ENCODE results near the gene SPAG8.

The SPAG8 gene

GRCh38 chr9:35839926-35840325 lies 27.9 kb upstream of the SPAG8 start:
- no peak for DNase-seq (ENCODE audit: low spot score)

- DNase-seq (ENCODE audit: low spot score): no peak
These were observed 24.5 kb upstream of the SPAG8 start for GRCh38 chr9:35836595-35836994.

- DNase-seq (ENCODE audit: low spot score): no peak
These were observed 23.7 kb upstream of the SPAG8 start for GRCh38 chr9:35835766-35836165.

- peak; percentile 36 for DNase-seq (ENCODE audit: low spot score)
These were observed 23.2 kb upstream of the SPAG8 start for GRCh38 chr9:35835216-35835632.

- no peak for DNase-seq (ENCODE audit: low spot score)
These were observed 22.5 kb upstream of the SPAG8 start for GRCh38 chr9:35834260-35835215.

GRCh38 chr9:35832814-35833213 lies 20.8 kb upstream of the SPAG8 start:
- no peak for DNase-seq (ENCODE audit: low spot score)

GRCh38 chr9:35831040-35831439 lies 19.0 kb upstream of the SPAG8 start:
- DNase-seq (ENCODE audit: low spot score): no peak

- DNase-seq (ENCODE audit: low spot score): no peak
These were observed 17.7 kb upstream of the SPAG8 start for GRCh38 chr9:35829764-35830096.

- DNase-seq (ENCODE audit: low spot score): peak; percentile 94
These were observed 17.2 kb upstream of the SPAG8 start, which contains the start of gene TMEM8B for GRCh38 chr9:35829084-35829763. Gene TMEM8B, plus strand, starts transcription at chr9:35829228. Its CDS starts 220 bp downstream, at chr9:35829448.

GRCh38 chr9:35828716-35829083 lies 16.6 kb upstream of the SPAG8 start, which contains the start of gene FAM221B:
Gene FAM221B, minus strand, starts transcription at chr9:35828732. Its CDS starts 2,571 bp downstream, at chr9:35826161.
- no peak for DNase-seq (ENCODE audit: low spot score)

GRCh38 chr9:35827486-35827885 lies 15.4 kb upstream of the SPAG8 start:
- DNase-seq (ENCODE audit: low spot score): no peak

GRCh38 chr9:35826071-35826701 lies 14.1 kb upstream of the SPAG8 start:
- DNase-seq (ENCODE audit: low spot score): peak; percentile 76

GRCh38 chr9:35822926-35823325 lies 10.9 kb upstream of the SPAG8 start:
- no peak for DNase-seq (ENCODE audit: low spot score)

- DNase-seq (ENCODE audit: low spot score): no peak
These were observed 8.0 kb upstream of the SPAG8 start for GRCh38 chr9:35820076-35820475.

- no peak for DNase-seq (ENCODE audit: low spot score)
These were observed 6.3 kb upstream of the SPAG8 start for GRCh38 chr9:35818341-35818740.

- DNase-seq (ENCODE audit: low spot score): no peak
These were observed 4.6 kb upstream of the SPAG8 start for GRCh38 chr9:35816708-35817107.

- peak; percentile 97 for DNase-seq (ENCODE audit: low spot score)
These were observed 2.9 kb upstream of the SPAG8 start, which contains the start of gene HINT2 for GRCh38 chr9:35814841-35815543. Gene HINT2, minus strand, starts transcription at chr9:35815042. Its CDS starts 63 bp downstream, at chr9:35814979.

- peak; percentile 51 for DNase-seq (ENCODE audit: low spot score)
These were observed 2.2 kb upstream of the SPAG8 start for GRCh38 chr9:35814106-35814840.

- peak; percentile 45 for DNase-seq (ENCODE audit: low spot score)
These were observed 1.5 kb upstream of the SPAG8 start for GRCh38 chr9:35813434-35814105.

- DNase-seq (ENCODE audit: low spot score): no peak
These were observed 559 bp downstream of the SPAG8 start for GRCh38 chr9:35811381-35812024.

Measured in hematopoietic multipotent progenitor cell treated with erythropoietin and hydrocortisone succinate and interleukin-3 and kit ligand, for 15 days (in vitro differentiated cells).